ENCODE measurements around the gene SPATA2.

SPATA2 gene

DNA sequence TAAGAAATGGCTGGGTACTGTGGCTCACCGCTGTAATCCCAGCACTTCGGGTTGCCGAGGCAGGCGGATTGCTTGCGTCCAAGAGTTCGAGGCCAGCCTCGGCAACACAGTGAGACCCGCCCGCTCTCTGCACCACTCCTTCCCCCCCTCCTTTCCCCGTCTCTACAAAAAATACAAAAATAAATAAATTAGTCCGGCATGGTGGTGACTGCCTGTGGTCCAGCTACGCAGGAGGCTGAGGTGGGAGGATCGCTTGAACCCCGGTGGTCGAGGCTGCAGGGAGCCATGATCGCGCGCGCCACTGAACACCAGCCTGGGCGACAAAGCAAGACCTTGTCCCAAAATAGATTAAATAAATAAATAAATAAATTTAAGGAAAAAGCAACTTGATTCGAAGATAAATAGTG lies 20.4 kb upstream of the SPATA2 start:
- TF ChIP-seq FOXP2 (optimal IDR thresholded peaks at IDR 0.05; ENCODE audit: borderline replicate concordance, extremely low read depth, extremely low read length, insufficient read depth) (no peak), SIN3A (IDR thresholded peaks at IDR 0.05; ENCODE audit: borderline replicate concordance, insufficient read depth, low read length) (no peak), TAF1 (IDR thresholded peaks at IDR 0.05; ENCODE audit: borderline replicate concordance, insufficient read depth, low read length) (no peak), POLR2AphosphoS5 (IDR thresholded peaks at IDR 0.05; ENCODE audit: low read depth, low read length) (no peak)
- TF ChIP-seq, protein P1, sequence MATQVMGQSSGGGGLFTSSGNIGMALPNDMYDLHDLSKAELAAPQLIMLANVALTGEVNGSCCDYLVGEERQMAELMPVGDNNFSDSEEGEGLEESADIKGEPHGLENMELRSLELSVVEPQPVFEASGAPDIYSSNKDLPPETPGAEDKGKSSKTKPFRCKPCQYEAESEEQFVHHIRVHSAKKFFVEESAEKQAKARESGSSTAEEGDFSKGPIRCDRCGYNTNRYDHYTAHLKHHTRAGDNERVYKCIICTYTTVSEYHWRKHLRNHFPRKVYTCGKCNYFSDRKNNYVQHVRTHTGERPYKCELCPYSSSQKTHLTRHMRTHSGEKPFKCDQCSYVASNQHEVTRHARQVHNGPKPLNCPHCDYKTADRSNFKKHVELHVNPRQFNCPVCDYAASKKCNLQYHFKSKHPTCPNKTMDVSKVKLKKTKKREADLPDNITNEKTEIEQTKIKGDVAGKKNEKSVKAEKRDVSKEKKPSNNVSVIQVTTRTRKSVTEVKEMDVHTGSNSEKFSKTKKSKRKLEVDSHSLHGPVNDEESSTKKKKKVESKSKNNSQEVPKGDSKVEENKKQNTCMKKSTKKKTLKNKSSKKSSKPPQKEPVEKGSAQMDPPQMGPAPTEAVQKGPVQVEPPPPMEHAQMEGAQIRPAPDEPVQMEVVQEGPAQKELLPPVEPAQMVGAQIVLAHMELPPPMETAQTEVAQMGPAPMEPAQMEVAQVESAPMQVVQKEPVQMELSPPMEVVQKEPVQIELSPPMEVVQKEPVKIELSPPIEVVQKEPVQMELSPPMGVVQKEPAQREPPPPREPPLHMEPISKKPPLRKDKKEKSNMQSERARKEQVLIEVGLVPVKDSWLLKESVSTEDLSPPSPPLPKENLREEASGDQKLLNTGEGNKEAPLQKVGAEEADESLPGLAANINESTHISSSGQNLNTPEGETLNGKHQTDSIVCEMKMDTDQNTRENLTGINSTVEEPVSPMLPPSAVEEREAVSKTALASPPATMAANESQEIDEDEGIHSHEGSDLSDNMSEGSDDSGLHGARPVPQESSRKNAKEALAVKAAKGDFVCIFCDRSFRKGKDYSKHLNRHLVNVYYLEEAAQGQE (IDR thresholded peaks at IDR 0.05; ENCODE audit: insufficient read depth in 1 of 2, low read depth in 2 of 2, low read length in 2 of 2): no peak

DNA sequence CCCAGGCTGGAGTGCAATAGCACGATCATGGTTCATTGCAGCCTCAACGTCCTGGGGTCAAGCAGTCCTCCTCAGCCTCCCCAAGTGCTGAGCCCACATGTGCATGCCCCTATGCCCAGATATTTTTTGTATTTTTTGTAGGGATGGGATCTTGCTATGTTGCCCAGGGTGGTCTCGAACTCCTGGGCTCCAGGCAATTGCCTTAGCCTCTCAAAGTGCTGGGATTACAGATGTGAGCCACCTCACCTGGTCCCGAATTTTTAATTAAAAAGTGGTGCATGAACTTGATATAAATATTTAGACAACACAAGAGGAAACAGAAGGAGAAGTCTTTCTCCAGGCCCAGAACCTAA lies 13.8 kb upstream of the SPATA2 start:
- TF ChIP-seq POLR2AphosphoS5 (IDR thresholded peaks at IDR 0.05; ENCODE audit: low read depth, low read length) (no peak), FOXP2 (optimal IDR thresholded peaks at IDR 0.05; ENCODE audit: borderline replicate concordance, extremely low read depth, extremely low read length, insufficient read depth) (no peak), SIN3A (IDR thresholded peaks at IDR 0.05; ENCODE audit: borderline replicate concordance, insufficient read depth, low read length) (no peak), TAF1 (IDR thresholded peaks at IDR 0.05; ENCODE audit: borderline replicate concordance, insufficient read depth, low read length) (no peak)
- TF ChIP-seq, protein P1 (IDR thresholded peaks at IDR 0.05; ENCODE audit: insufficient read depth in 1 of 2, low read depth in 2 of 2, low read length in 2 of 2): no peak

GRCh38 chr20:49928411-49929141 lies 13.2 kb upstream of the SPATA2 start:
- TF ChIP-seq FOXP2 (optimal IDR thresholded peaks at IDR 0.05; ENCODE audit: borderline replicate concordance, extremely low read depth, extremely low read length, insufficient read depth) (no peak), POLR2AphosphoS5 (IDR thresholded peaks at IDR 0.05; ENCODE audit: low read depth, low read length) (no peak), SIN3A (IDR thresholded peaks at IDR 0.05; ENCODE audit: borderline replicate concordance, insufficient read depth, low read length) (no peak), TAF1 (IDR thresholded peaks at IDR 0.05; ENCODE audit: borderline replicate concordance, insufficient read depth, low read length) (no peak)
- TF ChIP-seq, protein P1 (IDR thresholded peaks at IDR 0.05; ENCODE audit: insufficient read depth in 1 of 2, low read depth in 2 of 2, low read length in 2 of 2): no peak

- no peak for TF ChIP-seq POLR2AphosphoS5 (IDR thresholded peaks at IDR 0.05; ENCODE audit: low read depth, low read length)
- TF ChIP-seq TAF1 (IDR thresholded peaks at IDR 0.05; ENCODE audit: borderline replicate concordance, insufficient read depth, low read length): no peak
- no peak for TF ChIP-seq FOXP2 (optimal IDR thresholded peaks at IDR 0.05; ENCODE audit: borderline replicate concordance, extremely low read depth, extremely low read length, insufficient read depth)
- no peak for TF ChIP-seq SIN3A (IDR thresholded peaks at IDR 0.05; ENCODE audit: borderline replicate concordance, insufficient read depth, low read length)
- TF ChIP-seq, protein P1 (IDR thresholded peaks at IDR 0.05; ENCODE audit: insufficient read depth in 1 of 2, low read depth in 2 of 2, low read length in 2 of 2): no peak
Measured at GRCh38 chr20:49925901-49926454, 10.6 kb upstream of the SPATA2 start.
